GM21360 (cell line): ENCODE results near the gene DGCR8.
"Not testable (repeated sequence)": the region's sequence is repeated elsewhere in the genome, so short reads cannot be mapped to it uniquely, and the experiment has no call there.

Experiments
- ATAC-seq: cut with Tn5 transposase; IDR thresholded peaks from one replicate; pipeline ENCODE4 v1.9.1; 2021; ENCODE audit warnings: mild to moderate bottlenecking, moderate library complexity; ENCODE audit not compliant: unreplicated experiment

DGCR8 gene

GRCh38 chr22:20149257-20150250 lies 69.5 kb downstream of the DGCR8 start:
- no peak for ATAC-seq

GRCh38 chr22:20150381-20151275 lies 70.6 kb downstream of the DGCR8 start, which contains the start of gene CCDC188:
Gene CCDC188, minus strand, starts transcription at chr22:20151055. Its CDS starts 69 bp downstream, at chr22:20150986.
- ATAC-seq = no peak

- ATAC-seq = no peak
These were observed 71.2 kb downstream of the DGCR8 start for GRCh38 chr22:20151276-20151588.

GRCh38 chr22:20152464-20152890 lies 72.4 kb downstream of the DGCR8 start:
- no peak for ATAC-seq

GRCh38 chr22:20153945-20154344 lies 73.9 kb downstream of the DGCR8 start:
- no peak for ATAC-seq

GRCh38 chr22:20154602-20155187 lies 74.7 kb downstream of the DGCR8 start:
- no peak for ATAC-seq

- no peak for ATAC-seq
These were observed 75.4 kb downstream of the DGCR8 start for GRCh38 chr22:20155330-20156041.

- ATAC-seq = no peak
These were observed 76.0 kb downstream of the DGCR8 start for GRCh38 chr22:20156042-20156389.

GRCh38 chr22:20156611-20157429 lies 76.8 kb downstream of the DGCR8 start:
- ATAC-seq = no peak

GRCh38 chr22:20157430-20158183 lies 77.6 kb downstream of the DGCR8 start:
- no peak for ATAC-seq

GRCh38 chr22:20158391-20159036 lies 78.5 kb downstream of the DGCR8 start:
- ATAC-seq = no peak

- ATAC-seq = no peak
These were observed 79.0 kb downstream of the DGCR8 start for GRCh38 chr22:20159076-20159475.

GRCh38 chr22:20159531-20159930 lies 79.5 kb downstream of the DGCR8 start:
- ATAC-seq = not testable (repeated sequence)

GRCh38 chr22:20160041-20160440 lies 80.0 kb downstream of the DGCR8 start:
- no peak for ATAC-seq
